GM12875 (cell line): ENCODE data around the gene ADGRL4.

ENCODE experiments used
- H3K4me3 ChIP-seq: one replicate; pipeline ENCODE4 v1.5.1; 2011; ENCODE audit warnings: low read depth, low read length, control low read depth
- CTCF ChIP-seq: IDR thresholded peaks from 2 replicates; pipeline ENCODE4 v1.5.1; 2011; ENCODE audit warnings: low read depth, mild to moderate bottlenecking, control low read depth, inconsistent platforms, low read length, moderate library complexity, borderline replicate concordance; ENCODE audit not compliant: insufficient read depth

The ADGRL4 gene

GRCh38 chr1:78919150-78919549 is 87.4 kb downstream of the ADGRL4 start:
- H3K4me3 ChIP-seq, result no peak overlapping the region
- no peak for TF ChIP-seq CTCF

DNA sequence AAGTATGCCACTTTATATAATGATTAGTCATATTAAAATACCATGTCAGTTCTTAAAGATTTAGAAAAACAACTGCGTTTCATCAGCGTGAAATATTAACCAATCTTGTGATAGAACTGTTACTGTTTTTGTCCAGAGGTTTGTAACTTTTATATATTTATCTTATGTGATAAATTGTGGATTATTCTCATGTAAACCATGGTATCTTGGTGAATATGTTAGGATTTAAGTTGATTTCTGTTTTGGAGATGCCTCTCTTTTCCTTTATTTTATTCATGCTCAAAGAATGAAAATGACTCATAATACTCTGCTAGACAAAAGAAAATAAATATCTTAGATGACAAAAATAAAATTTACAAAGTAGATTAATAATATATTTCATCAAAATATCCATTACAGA is 88.4 kb downstream of the ADGRL4 start:
- H3K4me3 ChIP-seq, result no peak overlapping the region
- no peak for TF ChIP-seq CTCF

DNA sequence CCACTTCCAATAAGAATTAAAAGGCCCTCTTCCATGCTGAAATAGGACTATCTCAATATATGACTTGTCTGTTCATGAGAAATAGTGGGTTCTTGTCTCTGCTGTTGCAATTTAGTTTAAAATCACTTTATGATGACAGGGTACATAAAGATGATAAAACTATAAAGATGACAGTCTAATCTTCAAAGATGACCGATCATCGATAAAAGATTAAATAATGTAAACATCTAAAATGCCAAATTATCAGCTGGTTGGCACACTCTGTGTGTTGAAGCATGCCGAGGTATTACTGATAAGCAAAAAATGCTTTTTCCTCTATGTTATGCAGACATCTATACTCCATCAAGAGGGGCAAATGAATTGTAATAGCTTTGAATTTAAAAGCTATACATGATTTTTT is 89.5 kb downstream of the ADGRL4 start:
- no peak overlapping the region for H3K4me3 ChIP-seq
- TF ChIP-seq CTCF, result no peak

- no peak overlapping the region for H3K4me3 ChIP-seq
Measured at GRCh38 chr1:78913950-78914349, 92.6 kb downstream of the ADGRL4 start.

GRCh38 chr1:78911956-78912880 is 94.3 kb downstream of the ADGRL4 start:
- H3K4me3 ChIP-seq, result no peak overlapping the region
- TF ChIP-seq CTCF, result no peak

More at GRCh38 chr1:78913950-78914349, 92.6 kb downstream of the ADGRL4 start:
- TF ChIP-seq CTCF, result no peak

DNA sequence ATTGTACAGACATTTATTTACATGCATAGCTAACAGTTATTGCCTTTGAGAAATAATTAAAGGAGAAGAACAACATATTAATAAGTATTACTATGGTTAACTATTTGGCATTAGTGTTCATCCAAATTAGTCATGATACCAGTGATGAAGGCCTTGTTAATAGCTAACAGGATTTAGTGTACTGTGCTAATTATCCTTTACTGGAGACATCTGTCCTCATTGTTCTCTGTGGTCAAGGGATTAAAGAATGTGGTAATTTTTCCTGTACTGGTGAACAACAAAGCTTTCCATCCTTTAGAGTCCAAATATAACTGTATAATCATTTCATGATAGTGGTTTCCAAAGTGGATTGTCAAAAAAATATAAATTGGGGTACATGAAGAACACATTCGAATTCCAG is 103.9 kb downstream of the ADGRL4 start:
- no peak overlapping the region for H3K4me3 ChIP-seq
- no peak for TF ChIP-seq CTCF

- H3K4me3 ChIP-seq, result no peak overlapping the region
- TF ChIP-seq CTCF, result no peak
Measured at GRCh38 chr1:78894811-78895210, 111.7 kb downstream of the ADGRL4 start.
